PC-9 (cell line): Measurements from ENCODE around the gene AUTS2. TPM values are rescaled to one million over a fixed set of nuclear protein-coding genes. Genes with fewer than 3 reads are reported as not detected.

Source experiments
- BruUV-seq: library from RNA; stranded (reverse); fragments of 400-500 nt; replicated peaks from 2 replicates; lab custom pipeline; 2021; lab: Mats Ljungman, UMichigan
- CTCF ChIA-PET: fragments of 300-600 bp; sonication (Branson Sonifier 250); formaldehyde crosslinking; loops from one replicate; lab custom pipeline; 2022; ENCODE audit warnings: antibody characterized with exemption; lab: Charles Lee
- POLR2A ChIA-PET: fragments of 300-600 bp; sonication (Branson Sonifier 250); formaldehyde crosslinking; loops from one replicate; lab custom pipeline; 2022; ENCODE audit warnings: antibody characterized with exemption; ENCODE audit not compliant: unreplicated experiment; lab: Charles Lee
- DNase-seq, 2 experiments: peaks; one replicate each; pipeline versions ENCODE4 v3.0.0 to v3.0.0-alpha.2; 2015 to 2022; ENCODE audit warnings: mixed read lengths in 1 of 2
- H2AFZ ChIP-seq: fragments of 200-600 bp; sonication (generic); 2 replicates; pipeline ENCODE4 v1.8.1; 2017; ENCODE audit warnings: antibody characterized with exemption
- H3F3A ChIP-seq: fragments of 200-600 bp; sonication (generic); 2 replicates; pipeline ENCODE4 v1.8.1; 2017; ENCODE audit warnings: antibody characterized with exemption, mild to moderate bottlenecking, low read depth; ENCODE audit not compliant: insufficient read depth
- H3K27ac ChIP-seq: fragments of 200-600 bp; sonication (generic); 2 replicates; pipeline ENCODE4 v1.6.1; 2016; ENCODE audit warnings: mixed run types
- H3K27me3 ChIP-seq: fragments of 200-600 bp; sonication (generic); 2 replicates; pipeline ENCODE4 v1.6.1; 2016; ENCODE audit warnings: low read depth, mixed run types; ENCODE audit not compliant: insufficient read depth
- H3K36me3 ChIP-seq: fragments of 200-600 bp; sonication (generic); 2 replicates; pipeline ENCODE4 v1.6.1; 2016; ENCODE audit warnings: low read depth, mixed run types
- H3K4me1 ChIP-seq: fragments of 200-600 bp; sonication (generic); replicated peaks from 2 replicates; pipeline ENCODE4 v1.6.1; 2016; ENCODE audit warnings: mixed run types; ENCODE audit not compliant: insufficient read depth
- H3K4me2 ChIP-seq: fragments of 200-600 bp; sonication (generic); 2 replicates; pipeline ENCODE4 v1.6.1; 2017; ENCODE audit warnings: mixed run types
- H3K4me3 ChIP-seq: fragments of 200-600 bp; sonication (generic); 2 replicates; pipeline ENCODE4 v1.6.1; 2016; ENCODE audit warnings: mixed run types
- H3K79me2 ChIP-seq: fragments of 200-600 bp; sonication (generic); 2 replicates; pipeline ENCODE4 v1.6.1; 2017; ENCODE audit warnings: low read depth, mixed run types
- H3K9me2 ChIP-seq: fragments of 200-600 bp; sonication (generic); 2 replicates; pipeline ENCODE4 v1.8.1; 2017; ENCODE audit warnings: mild to moderate bottlenecking; ENCODE audit not compliant: insufficient read depth
- H3K9me3 ChIP-seq: fragments of 200-600 bp; sonication (generic); 2 replicates; pipeline ENCODE4 v1.8.1; 2016; ENCODE audit warnings: low read depth; ENCODE audit not compliant: insufficient read depth
- H4K20me1 ChIP-seq: fragments of 200-600 bp; sonication (generic); 2 replicates; pipeline ENCODE4 v1.8.1; 2017; ENCODE audit not compliant: insufficient read depth
- CTCF ChIP-seq: fragments of 200-600 bp; sonication (generic); conservative IDR thresholded peaks from 2 replicates; pipeline ENCODE4 v1.6.1; 2017; ENCODE audit warnings: mixed run types, antibody characterized with exemption, mild to moderate bottlenecking, moderate library complexity
- EZH2 ChIP-seq: fragments of 200-600 bp; sonication (generic); IDR thresholded peaks from 2 replicates; pipeline ENCODE4 v1.8.0; 2017; ENCODE audit warnings: antibody characterized with exemption, low read depth
- intact Hi-C: fragments of 100-400 bp; cut with micrococcal nuclease; formaldehyde crosslinking; loops from one replicate; pipeline ENCODE4 v1.10.0; 2022; ENCODE audit not compliant: unreplicated experiment
- total RNA-seq: library from RNA; stranded (reverse); gene quantifications from 2 replicates; pipeline ENCODE4 v1.2.3, GENCODE V29; 2021

The AUTS2 gene
- total RNA-seq, 1 experiment from 2014 or later = not detected

- no peak for TF ChIP-seq CTCF
- TF ChIP-seq EZH2 = no peak
- no peaks in the 10 kb centered on the region for H3F3A ChIP-seq
- POLR2A ChIA-PET = no interaction called here
- H4K20me1 ChIP-seq = no peaks in the 10 kb centered on the region
- no peak overlapping the region for H3K27ac ChIP-seq
- H3K9me3 ChIP-seq = no peaks in the 10 kb centered on the region
- H3K79me2 ChIP-seq = no peaks in the 10 kb centered on the region
- no peaks in the 10 kb centered on the region for H3K36me3 ChIP-seq
- no peaks in the 10 kb centered on the region for H3K9me2 ChIP-seq
- intact Hi-C loops = no loop called here
- CTCF ChIA-PET = no interaction called here
- H3K4me3 ChIP-seq = no peak overlapping the region
- no peak overlapping the region for H2AFZ ChIP-seq
- BruUV-seq = no TSS peak
- H3K4me1 ChIP-seq = no peaks in the 10 kb centered on the region
- no peak overlapping the region for H3K4me2 ChIP-seq
- no peak for DNase-seq
- peaks cover 47% of the 10 kb centered on the region for H3K27me3 ChIP-seq
Observed at GRCh38 chr7:70414368-70414767, 816.1 kb downstream of the AUTS2 start.

- ChIA-PET POLR2A (no interaction called here), CTCF (no interaction called here)
- Histone ChIP-seq H3K4me1 (no peaks in the 10 kb centered on the region), H3K27ac (no peak overlapping the region), H2AFZ (no peak overlapping the region), H3K9me3 (no peaks in the 10 kb centered on the region), H3K4me2 (no peak overlapping the region), H3K79me2 (no peaks in the 10 kb centered on the region), H3K9me2 (no peaks in the 10 kb centered on the region), H3K36me3 (no peaks in the 10 kb centered on the region), H3F3A (no peaks in the 10 kb centered on the region), H3K27me3 (peaks cover 49% of the 10 kb centered on the region), H4K20me1 (no peaks in the 10 kb centered on the region), H3K4me3 (no peak overlapping the region)
- no peak for DNase-seq
- no TSS peak for BruUV-seq
- intact Hi-C loops = no loop called here
- TF ChIP-seq CTCF = no peak
- TF ChIP-seq EZH2 = no peak
Observed at GRCh38 chr7:70415179-70415972, 817.1 kb downstream of the AUTS2 start.

DNA sequence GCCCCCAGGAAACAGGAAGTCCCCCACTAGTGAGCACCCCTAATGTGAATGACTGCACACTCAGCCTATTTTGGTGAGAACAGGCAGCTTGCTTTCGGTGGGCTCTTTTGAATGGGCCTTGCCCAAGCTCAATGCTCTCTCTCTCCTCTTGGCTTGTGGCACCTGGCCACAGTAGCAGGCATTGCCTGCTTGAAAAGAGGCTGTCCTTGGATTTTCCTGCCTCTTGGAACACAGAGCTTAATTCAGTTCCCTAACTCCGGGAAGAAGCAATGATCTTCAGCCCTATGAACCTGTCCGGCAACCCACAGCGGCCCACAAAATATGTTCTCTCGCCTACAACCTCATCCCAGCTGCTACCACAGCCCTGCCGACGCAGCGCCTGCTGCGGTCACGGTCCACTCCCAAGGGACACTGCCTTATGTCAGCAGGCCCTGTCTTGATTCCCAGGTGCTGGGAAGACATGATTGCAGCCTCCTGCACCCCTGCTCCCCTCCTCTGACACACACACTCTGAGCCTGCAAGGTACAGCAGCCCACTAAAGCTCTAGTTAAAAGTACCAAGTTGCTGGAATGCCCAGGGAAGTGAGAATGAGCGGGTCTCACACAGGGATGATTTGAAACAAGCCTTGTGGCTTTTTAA, 818.2 kb downstream of the AUTS2 start:
- no peak overlapping the region for H2AFZ ChIP-seq
- no peak overlapping the region for H3K27ac ChIP-seq
- POLR2A ChIA-PET = no interaction called here
- intact Hi-C loops = no loop called here
- CTCF ChIA-PET = no interaction called here
- no peaks in the 10 kb centered on the region for H4K20me1 ChIP-seq
- no peak overlapping the region for H3K4me2 ChIP-seq
- BruUV-seq = no TSS peak
- no peaks in the 10 kb centered on the region for H3K9me2 ChIP-seq
- H3K9me3 ChIP-seq = no peaks in the 10 kb centered on the region
- H3F3A ChIP-seq = no peaks in the 10 kb centered on the region
- DNase-seq = no peak
- no peaks in the 10 kb centered on the region for H3K36me3 ChIP-seq
- no peaks in the 10 kb centered on the region for H3K79me2 ChIP-seq
- TF ChIP-seq CTCF (no peak), EZH2 (no peak)
- H3K4me3 ChIP-seq = no peak overlapping the region
- peaks cover 55% of the 10 kb centered on the region for H3K27me3 ChIP-seq
- no peaks in the 10 kb centered on the region for H3K4me1 ChIP-seq
